ENCODE measurements around the gene SCGB1C2. TPM values are rescaled to one million over a fixed set of nuclear protein-coding genes. Genes with fewer than 3 reads are reported as not detected.

The SCGB1C2 gene
- total RNA-seq, 3 donors from 2014 or later = not detected

- Histone ChIP-seq H3K4me3 (no peak overlapping the region), H3K9me3 (no peaks in the 10 kb centered on the region), H3K36me3 (ENCODE audit: low read depth) (no peaks in the 10 kb centered on the region), H3K4me1 (ENCODE audit: low read depth) (peaks cover 4% of the 10 kb centered on the region)
- no peak for DNase-seq
- TF ChIP-seq, protein P1, sequence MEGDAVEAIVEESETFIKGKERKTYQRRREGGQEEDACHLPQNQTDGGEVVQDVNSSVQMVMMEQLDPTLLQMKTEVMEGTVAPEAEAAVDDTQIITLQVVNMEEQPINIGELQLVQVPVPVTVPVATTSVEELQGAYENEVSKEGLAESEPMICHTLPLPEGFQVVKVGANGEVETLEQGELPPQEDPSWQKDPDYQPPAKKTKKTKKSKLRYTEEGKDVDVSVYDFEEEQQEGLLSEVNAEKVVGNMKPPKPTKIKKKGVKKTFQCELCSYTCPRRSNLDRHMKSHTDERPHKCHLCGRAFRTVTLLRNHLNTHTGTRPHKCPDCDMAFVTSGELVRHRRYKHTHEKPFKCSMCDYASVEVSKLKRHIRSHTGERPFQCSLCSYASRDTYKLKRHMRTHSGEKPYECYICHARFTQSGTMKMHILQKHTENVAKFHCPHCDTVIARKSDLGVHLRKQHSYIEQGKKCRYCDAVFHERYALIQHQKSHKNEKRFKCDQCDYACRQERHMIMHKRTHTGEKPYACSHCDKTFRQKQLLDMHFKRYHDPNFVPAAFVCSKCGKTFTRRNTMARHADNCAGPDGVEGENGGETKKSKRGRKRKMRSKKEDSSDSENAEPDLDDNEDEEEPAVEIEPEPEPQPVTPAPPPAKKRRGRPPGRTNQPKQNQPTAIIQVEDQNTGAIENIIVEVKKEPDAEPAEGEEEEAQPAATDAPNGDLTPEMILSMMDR (IDR thresholded peaks at IDR 0.05) = no peak
- no peak for ATAC-seq
- intact Hi-C loops (cut with DNase I, micrococcal nuclease) = no loop called here
Observed at GRCh38 chr17:179781-180380, 42.5 kb downstream of the SCGB1C2 start.

DNA sequence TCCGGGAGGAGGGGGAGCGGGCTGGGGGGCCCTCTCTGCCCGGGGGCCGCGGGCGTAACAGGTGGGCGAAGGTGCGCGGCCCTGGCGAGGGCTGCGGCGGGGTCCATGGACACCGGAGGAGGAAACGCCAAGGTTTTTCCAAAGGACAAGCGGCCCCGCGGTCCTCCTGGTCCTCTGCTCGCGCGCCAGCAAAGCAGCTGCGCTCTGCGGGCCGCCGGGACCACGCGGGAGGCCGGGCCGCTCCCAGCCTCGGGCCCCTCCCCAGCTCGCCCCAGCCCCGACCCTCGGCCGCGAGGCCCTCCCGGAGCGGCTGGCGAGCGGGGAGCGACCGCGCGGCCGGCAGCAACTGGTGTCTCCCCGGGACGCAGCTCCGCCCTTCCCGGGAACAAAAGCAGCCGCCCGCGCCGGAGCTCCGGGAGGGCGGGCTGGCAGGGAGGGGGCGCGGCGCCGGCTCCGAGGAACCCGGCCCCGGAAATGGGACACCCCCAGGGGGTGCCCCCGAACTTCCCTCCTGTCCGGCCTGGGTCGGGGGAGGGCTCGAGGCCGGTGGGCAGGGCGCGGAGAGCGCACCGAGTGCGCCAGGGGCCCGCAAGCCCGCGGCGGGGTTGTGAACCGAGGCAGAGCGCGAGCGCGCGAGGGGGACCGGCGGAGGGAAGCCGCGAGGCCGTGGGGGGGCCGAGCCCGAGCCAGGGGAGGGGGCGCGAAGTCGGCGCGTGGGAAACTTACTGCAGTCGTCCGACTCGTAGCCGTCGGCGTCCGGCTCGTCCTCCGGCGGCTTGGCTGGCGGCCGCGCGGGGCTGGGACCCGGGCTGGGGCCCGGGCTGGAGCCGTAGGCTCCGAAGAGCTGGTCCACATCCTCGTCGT lies 43.2 kb downstream of the SCGB1C2 start:
- Histone ChIP-seq H3K4me3 (no peak overlapping the region), H3K9me3 (no peaks in the 10 kb centered on the region), H3K4me1 (ENCODE audit: low read depth) (peaks cover 4% of the 10 kb centered on the region), H3K36me3 (ENCODE audit: low read depth) (no peaks in the 10 kb centered on the region)
- DNase-seq = no peak
- TF ChIP-seq, protein P1 (IDR thresholded peaks at IDR 0.05) = no peak
- intact Hi-C loops (cut with DNase I, micrococcal nuclease) = no loop called here
- ATAC-seq = peak; percentile 37

DNA sequence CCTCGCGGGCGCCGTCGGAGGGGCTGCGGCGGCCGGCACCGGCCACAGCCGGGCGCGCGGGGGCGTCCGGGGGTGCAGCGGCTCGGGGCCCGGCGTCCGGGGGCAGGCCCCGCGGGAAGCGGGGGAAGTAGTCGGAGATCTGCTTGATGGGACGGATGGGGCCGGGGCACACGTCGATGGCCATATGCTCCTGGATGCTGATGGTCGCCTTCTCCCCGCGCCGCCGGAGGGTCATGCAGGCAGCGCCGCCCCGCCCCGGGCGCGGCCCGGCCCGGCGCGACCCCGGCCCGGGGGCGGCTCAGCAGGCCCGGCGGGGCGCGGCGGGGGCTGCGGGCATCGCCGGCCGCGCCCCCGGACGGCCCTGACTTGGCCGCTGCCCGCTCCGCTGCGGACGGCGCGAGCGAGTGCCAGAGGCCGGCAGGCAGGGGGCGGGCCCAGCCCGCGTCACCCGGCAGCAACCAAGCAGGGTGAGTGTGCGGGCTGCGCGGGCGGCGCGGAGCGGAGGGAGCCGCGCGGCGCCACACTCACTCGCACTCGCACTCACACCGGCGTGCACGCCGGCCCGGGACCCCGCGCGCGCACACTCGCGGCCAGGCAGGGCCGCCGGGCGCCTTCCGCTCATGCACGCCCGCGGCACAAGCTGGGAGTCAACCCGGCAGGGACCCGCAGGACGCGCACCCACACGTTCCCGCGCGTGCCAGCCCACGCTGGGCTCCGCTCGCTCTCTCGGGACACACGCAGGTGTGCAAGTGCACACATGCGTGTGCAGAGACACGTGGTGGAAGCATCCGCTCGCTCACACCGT lies 44.1 kb downstream of the SCGB1C2 start, which contains the start of gene DOC2B:
DOC2B (minus strand) TSS at position 406 of the 805 bp plus-strand sequence; CDS start at position 235, 171 bp downstream.
- Histone ChIP-seq H3K4me3 (no peak within 1 kb of the TSS), H3K9me3 (no peaks in the 10 kb centered on the region), H3K36me3 (ENCODE audit: low read depth) (no peaks in the 10 kb centered on the region), H3K4me1 (ENCODE audit: low read depth) (peaks cover 4% of the 10 kb centered on the region)
- intact Hi-C loops (cut with DNase I, micrococcal nuclease) = no loop called here
- peak in 2 of 3 donors; percentile 34 to 57 for DNase-seq
- peak; percentile 76 for ATAC-seq
- TF ChIP-seq, protein P1 (IDR thresholded peaks at IDR 0.05) = no peak

DNA sequence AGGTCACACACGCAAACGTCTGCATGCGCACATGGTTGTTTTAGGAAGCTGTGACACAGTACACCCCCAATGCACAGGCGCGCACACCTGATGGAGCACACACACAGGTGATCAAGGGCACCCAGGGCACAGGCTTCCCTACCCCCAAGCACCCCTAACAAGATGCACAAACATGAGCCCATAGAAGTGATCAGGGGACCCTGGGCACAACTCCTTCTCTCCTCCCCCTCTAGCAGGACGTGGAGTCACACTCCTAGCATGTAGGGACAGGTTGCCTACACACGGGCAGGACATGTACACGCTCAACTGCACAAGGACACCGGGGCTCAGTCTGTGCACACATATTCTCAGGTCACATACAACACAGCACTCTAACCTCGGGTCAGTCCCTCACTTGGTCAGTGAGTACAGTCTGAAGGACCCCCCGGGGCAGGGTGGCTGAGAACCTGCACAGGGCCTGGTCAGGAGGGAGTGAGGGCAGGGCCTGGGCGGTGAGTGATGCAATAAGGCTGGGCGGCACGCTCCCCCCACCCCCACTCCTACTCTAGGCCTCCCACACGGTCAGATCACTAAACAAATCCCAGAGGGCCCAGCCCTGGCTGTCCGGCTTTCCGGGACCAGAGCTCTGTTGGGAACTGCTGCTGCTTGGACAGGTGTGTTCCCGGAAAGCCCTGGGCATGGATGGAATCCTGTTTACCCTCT lies 44.8 kb downstream of the SCGB1C2 start:
- Histone ChIP-seq H3K9me3 (no peaks in the 10 kb centered on the region), H3K36me3 (ENCODE audit: low read depth) (no peaks in the 10 kb centered on the region), H3K4me3 (no peak overlapping the region), H3K4me1 (ENCODE audit: low read depth) (peaks cover 4% of the 10 kb centered on the region)
- peak; percentile 61 for ATAC-seq
- TF ChIP-seq, protein P1 (IDR thresholded peaks at IDR 0.05) = no peak
- no peak for DNase-seq
- intact Hi-C loops (cut with DNase I, micrococcal nuclease) = no loop called here

- ATAC-seq = no peak
- Histone ChIP-seq H3K4me1 (ENCODE audit: low read depth) (peaks cover 4% of the 10 kb centered on the region), H3K36me3 (ENCODE audit: low read depth) (no peaks in the 10 kb centered on the region), H3K4me3 (no peak overlapping the region), H3K9me3 (no peaks in the 10 kb centered on the region)
- DNase-seq = no peak
- intact Hi-C loops (cut with DNase I, micrococcal nuclease) = no loop called here
- TF ChIP-seq, protein P1 (IDR thresholded peaks at IDR 0.05) = no peak
Observed at GRCh38 chr17:183021-183420, 45.7 kb downstream of the SCGB1C2 start.

Measured in mucosa of descending colon (tissue), 3 donors.